Natural killer cell (primary cell): Measurements from ENCODE around the gene UTP4. TPM values are rescaled to one million over a fixed set of nuclear protein-coding genes. Genes with fewer than 3 reads are reported as not detected.
A peak's percentile ranks its signal among the peaks of the same experiment; 100 is the strongest.

Experiments used
- ATAC-seq, 3 donors: fragments of 150-1000 bp in 2 of 3; fragments of 200-7000 bp in 1 of 3; cut with Tn5 transposase; 1 replicate in 1 of 3; 2 replicates in 2 of 3; pipeline ENCODE4 v1.10.0; 2021; ENCODE audit warnings: mild to moderate bottlenecking in 2 of 3, moderate library complexity in 2 of 3
- DNase-seq, 2 donors: peaks; one replicate each; pipeline versions ENCODE4 v3.0.0 to v3.0.0-alpha.2; 2013 to 2021; ENCODE audit warnings: mixed read lengths in 1 of 2
- H3K27ac ChIP-seq: one replicate; pipeline ENCODE4 v1.5.1; 2013; ENCODE audit warnings: mild to moderate bottlenecking, low read length
- H3K27me3 ChIP-seq: one replicate; pipeline ENCODE4 v1.6.1; 2013; ENCODE audit warnings: low read length; ENCODE audit not compliant: control insufficient read depth, insufficient read depth
- H3K36me3 ChIP-seq: one replicate; pipeline ENCODE4 v1.6.1; 2013; ENCODE audit warnings: low read length; ENCODE audit not compliant: control insufficient read depth, insufficient read depth
- H3K4me1 ChIP-seq: one replicate; pipeline ENCODE4 v1.6.1; 2013; ENCODE audit warnings: low read length; ENCODE audit not compliant: control insufficient read depth, insufficient read depth
- H3K4me3 ChIP-seq: one replicate; pipeline ENCODE4 v1.5.1; 2013; ENCODE audit warnings: low read length
- H3K9me3 ChIP-seq: one replicate; pipeline ENCODE4 v1.6.1; 2013; ENCODE audit warnings: low read length; ENCODE audit not compliant: control insufficient read depth, insufficient read depth
- H3K27ac Mint-ChIP-seq, 2 donors: one replicate each; pipeline ENCODE4 v1.8.0; 2022; ENCODE audit warnings: mild to moderate bottlenecking in 2 of 2, mixed read lengths in 2 of 2, moderate library complexity in 1 of 2
- H3K27me3 Mint-ChIP-seq, 2 donors: one replicate each; pipeline ENCODE4 v1.8.0; 2022; ENCODE audit warnings: low read depth in 2 of 2, mixed read lengths in 2 of 2
- H3K36me3 Mint-ChIP-seq: one replicate; pipeline ENCODE4 v1.8.0; 2022; ENCODE audit warnings: mixed read lengths
- H3K4me1 Mint-ChIP-seq, 2 donors: one replicate each; pipeline ENCODE4 v1.8.0; 2022; ENCODE audit warnings: mixed read lengths in 2 of 2
- H3K4me3 Mint-ChIP-seq: one replicate; pipeline ENCODE4 v1.8.0; 2022; ENCODE audit warnings: mild to moderate bottlenecking, moderate library complexity, mixed read lengths
- H3K9me3 Mint-ChIP-seq, 2 donors: one replicate each; pipeline ENCODE4 v1.8.0; 2022; ENCODE audit warnings: mixed read lengths in 2 of 2
- WGBS: methylation state at CpG from one replicate; pipeline ENCODE4 v1.1.7; 2013; ENCODE audit warnings: missing lambda C conversion rate; ENCODE audit not compliant: insufficient coverage; 5-methylcytosine and 5-hydroxymethylcytosine counted together
- intact Hi-C: fragments of 100-400 bp; cut with micrococcal nuclease; formaldehyde crosslinking; loops from one replicate; pipeline ENCODE4 v1.14.2; 2022
- total RNA-seq, 4 donors: library from RNA; stranded (reverse); fragments of 120-200 nt in 1 of 4; gene quantifications; one replicate each; pipeline versions ENCODE4 v1.2.3 to v1.2.4, GENCODE V29; 2013 to 2022
- TF ChIP-seq, protein P1 (sequence below): fragments of 200-600 bp; IDR thresholded peaks from one replicate; pipeline ENCODE4 v1.8.0; 2022; ENCODE audit warnings: antibody characterized with exemption

Gene UTP4
- total RNA-seq, 3 donors from 2014 or later (not counting 1 experiment from before 2014, with no cell fraction given) = 23.2 to 42.6 (median 36.3) TPM

- Mint-ChIP-seq H3K27me3 (no peaks in the 10 kb centered on the region), H3K9me3 (no peaks in the 10 kb centered on the region), H3K4me1 (no peaks in the 10 kb centered on the region), H3K27ac (no peak overlapping the region), H3K4me3 (no peak overlapping the region), H3K36me3 (no peaks in the 10 kb centered on the region)
- peaks cover 5% of the 10 kb centered on the region for H3K36me3 ChIP-seq
- intact Hi-C loops = no loop called here
- 91% methylated on average over 5 of the region's 5 CpGs for WGBS
- no peak for ATAC-seq
- DNase-seq = no peak
- no peak overlapping the region for H3K27ac ChIP-seq
- no peaks in the 10 kb centered on the region for H3K27me3 ChIP-seq
- TF ChIP-seq, protein P1, sequence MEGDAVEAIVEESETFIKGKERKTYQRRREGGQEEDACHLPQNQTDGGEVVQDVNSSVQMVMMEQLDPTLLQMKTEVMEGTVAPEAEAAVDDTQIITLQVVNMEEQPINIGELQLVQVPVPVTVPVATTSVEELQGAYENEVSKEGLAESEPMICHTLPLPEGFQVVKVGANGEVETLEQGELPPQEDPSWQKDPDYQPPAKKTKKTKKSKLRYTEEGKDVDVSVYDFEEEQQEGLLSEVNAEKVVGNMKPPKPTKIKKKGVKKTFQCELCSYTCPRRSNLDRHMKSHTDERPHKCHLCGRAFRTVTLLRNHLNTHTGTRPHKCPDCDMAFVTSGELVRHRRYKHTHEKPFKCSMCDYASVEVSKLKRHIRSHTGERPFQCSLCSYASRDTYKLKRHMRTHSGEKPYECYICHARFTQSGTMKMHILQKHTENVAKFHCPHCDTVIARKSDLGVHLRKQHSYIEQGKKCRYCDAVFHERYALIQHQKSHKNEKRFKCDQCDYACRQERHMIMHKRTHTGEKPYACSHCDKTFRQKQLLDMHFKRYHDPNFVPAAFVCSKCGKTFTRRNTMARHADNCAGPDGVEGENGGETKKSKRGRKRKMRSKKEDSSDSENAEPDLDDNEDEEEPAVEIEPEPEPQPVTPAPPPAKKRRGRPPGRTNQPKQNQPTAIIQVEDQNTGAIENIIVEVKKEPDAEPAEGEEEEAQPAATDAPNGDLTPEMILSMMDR = no peak
- no peaks in the 10 kb centered on the region for H3K4me1 ChIP-seq
- H3K4me3 ChIP-seq = no peak overlapping the region
- H3K9me3 ChIP-seq = no peaks in the 10 kb centered on the region
These were observed 47.3 kb upstream of the UTP4 start for GRCh38 chr16:69085032-69085695.

- H3K9me3 Mint-ChIP-seq = no peaks in the 10 kb centered on the region
- Histone ChIP-seq H3K4me3 (no peak overlapping the region), H3K27ac (no peak overlapping the region), H3K36me3 (peaks cover 5% of the 10 kb centered on the region), H3K4me1 (no peaks in the 10 kb centered on the region), H3K9me3 (no peaks in the 10 kb centered on the region), H3K27me3 (no peaks in the 10 kb centered on the region)
- no peaks in the 10 kb centered on the region for H3K27me3 Mint-ChIP-seq
- H3K27ac Mint-ChIP-seq = no peak overlapping the region
- TF ChIP-seq, protein P1 = no peak
- intact Hi-C loops = no loop called here
- 29% methylated on average over 3 of the region's 3 CpGs for WGBS
- no peaks in the 10 kb centered on the region for H3K4me1 Mint-ChIP-seq
- DNase-seq (no peak), ATAC-seq (no peak)
- H3K36me3 Mint-ChIP-seq = no peaks in the 10 kb centered on the region
- no peak overlapping the region for H3K4me3 Mint-ChIP-seq
These were observed 45.3 kb upstream of the UTP4 start for GRCh38 chr16:69087161-69087581.

DNA sequence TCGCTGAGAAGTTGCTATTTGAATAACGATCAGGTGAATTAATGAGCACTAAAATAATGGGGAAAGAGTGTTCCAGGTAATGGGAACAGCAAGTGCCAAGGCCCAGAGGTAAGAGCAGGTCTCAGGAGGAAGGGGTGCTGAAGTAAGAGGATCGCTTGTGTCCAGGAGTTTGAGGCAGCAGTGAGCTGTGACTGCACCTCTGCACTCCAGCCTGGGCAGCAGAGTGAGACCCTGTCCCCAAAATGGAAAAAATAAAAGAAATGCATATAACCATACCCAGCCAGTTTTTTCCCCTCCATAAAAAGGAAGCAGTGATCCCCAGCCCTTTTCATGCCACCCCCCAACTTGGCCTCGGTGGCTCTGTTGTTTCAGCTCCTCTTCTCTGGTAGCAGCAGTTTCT is 43.8 kb upstream of the UTP4 start:
- Mint-ChIP-seq H3K27ac (peak overlapping the region in 1 of 2 donors; percentile 38), H3K4me1 (no peaks in the 10 kb centered on the region), H3K4me3 (no peak overlapping the region), H3K27me3 (no peaks in the 10 kb centered on the region), H3K36me3 (no peaks in the 10 kb centered on the region), H3K9me3 (no peaks in the 10 kb centered on the region)
- DNase-seq = no peak
- no peak overlapping the region for H3K27ac ChIP-seq
- ATAC-seq = no peak
- intact Hi-C loops = no loop called here
- TF ChIP-seq, protein P1 = no peak
- H3K36me3 ChIP-seq = peaks cover 1% of the 10 kb centered on the region
- H3K9me3 ChIP-seq = no peaks in the 10 kb centered on the region
- H3K4me1 ChIP-seq = no peaks in the 10 kb centered on the region
- 77% methylated on average over 4 of the region's 4 CpGs for WGBS
- H3K27me3 ChIP-seq = no peaks in the 10 kb centered on the region
- no peak overlapping the region for H3K4me3 ChIP-seq
